Fibroblast of the conjunctiva (primary cell): Measurements from ENCODE around the gene NAV2.
"Not testable (repeated sequence)": the region's sequence is repeated elsewhere in the genome, so short reads cannot be mapped to it uniquely, and the experiment has no call there.

Experiments used
- DNase-seq: peaks from one replicate; pipeline ENCODE4 v3.0.0-alpha.2; 2010; ENCODE audit warnings: low read depth

Gene NAV2

GRCh38 chr11:19924716-19925115, 212.1 kb downstream of the NAV2 start:
- DNase-seq, result no peak

GRCh38 chr11:19927403-19927802, 214.8 kb downstream of the NAV2 start:
- not testable (repeated sequence) for DNase-seq

DNA sequence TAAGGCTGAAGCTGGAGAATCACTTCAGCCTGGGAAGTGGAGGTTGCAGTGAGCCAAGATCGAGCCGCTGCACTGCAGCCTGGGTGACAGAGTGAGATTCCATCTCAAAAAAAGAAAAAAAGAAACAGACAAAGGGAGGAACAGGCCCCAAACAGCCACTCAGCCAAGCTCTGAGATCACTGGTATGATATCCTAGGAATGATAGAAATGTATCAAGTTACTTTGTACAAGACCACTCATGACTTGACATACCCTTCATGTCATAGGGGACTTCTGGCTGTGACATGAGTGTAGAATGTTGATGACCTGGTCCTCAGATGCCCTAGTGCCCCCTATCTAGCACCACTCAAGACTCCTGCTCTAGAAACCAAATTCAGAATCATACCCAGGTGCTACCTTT, 216.5 kb downstream of the NAV2 start:
- DNase-seq, result no peak

- no peak for DNase-seq
Observed at GRCh38 chr11:19929655-19930054, 217.0 kb downstream of the NAV2 start.

- no peak for DNase-seq
Observed at GRCh38 chr11:19931141-19931770, 218.6 kb downstream of the NAV2 start.

DNA sequence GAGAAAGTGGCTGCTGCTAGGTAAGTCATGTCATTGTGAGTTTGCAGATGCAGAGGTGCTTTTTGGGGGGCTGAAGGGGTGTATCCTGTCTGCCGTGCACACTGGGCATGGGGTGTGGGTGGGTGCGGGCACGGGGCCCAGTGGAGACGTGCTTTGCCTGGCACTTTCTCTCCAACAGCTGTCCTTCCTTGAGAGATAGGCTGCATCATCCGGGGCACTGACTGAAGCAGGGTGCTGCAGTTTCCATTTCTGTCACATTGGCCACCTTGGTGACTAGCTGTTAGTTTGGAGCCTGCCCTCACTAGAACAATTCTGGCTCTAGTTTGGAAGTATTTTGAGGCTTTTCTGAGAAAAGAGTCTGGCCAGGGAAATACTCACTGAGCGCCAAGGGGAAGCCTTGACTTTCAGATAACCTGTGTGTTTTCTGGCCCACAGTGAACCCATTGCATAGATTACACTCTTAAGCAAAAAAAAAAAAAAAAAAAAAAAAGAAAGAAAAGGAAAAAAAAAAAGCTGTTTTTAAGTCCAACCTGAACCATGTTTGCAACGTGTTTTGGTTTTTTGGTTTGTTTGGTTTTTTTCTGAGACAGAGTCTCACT, 219.2 kb downstream of the NAV2 start:
- no peak for DNase-seq

- no peak for DNase-seq
Observed at GRCh38 chr11:19933132-19933735, 220.6 kb downstream of the NAV2 start.

DNA sequence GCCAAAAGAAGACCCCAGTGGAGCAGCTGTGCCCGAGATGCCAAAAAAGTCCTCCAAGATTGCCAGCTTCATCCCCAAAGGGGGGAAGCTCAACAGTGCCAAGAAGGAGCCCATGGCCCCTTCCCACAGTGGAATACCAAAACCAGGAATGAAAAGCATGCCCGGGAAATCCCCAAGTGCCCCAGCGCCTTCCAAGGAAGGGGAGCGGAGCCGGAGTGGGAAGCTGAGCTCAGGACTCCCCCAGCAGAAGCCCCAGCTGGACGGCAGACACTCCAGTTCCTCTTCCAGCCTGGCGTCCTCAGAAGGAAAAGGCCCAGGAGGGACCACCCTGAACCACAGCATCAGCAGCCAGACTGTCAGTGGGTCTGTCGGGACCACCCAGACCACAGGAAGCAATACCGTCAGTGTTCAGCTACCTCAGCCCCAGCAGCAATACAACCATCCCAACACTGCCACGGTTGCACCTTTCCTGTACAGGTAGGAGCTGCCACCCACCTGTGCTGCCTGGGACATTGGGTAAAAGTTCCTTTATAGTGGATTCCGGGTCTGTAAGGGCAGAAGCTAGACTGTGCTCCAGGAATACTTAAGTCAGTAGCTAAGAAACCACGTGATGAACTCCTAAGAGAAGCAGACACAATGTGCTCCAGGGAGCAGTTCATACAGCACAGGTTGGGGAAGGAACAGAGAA, 221.3 kb downstream of the NAV2 start:
- DNase-seq, result no peak

DNA sequence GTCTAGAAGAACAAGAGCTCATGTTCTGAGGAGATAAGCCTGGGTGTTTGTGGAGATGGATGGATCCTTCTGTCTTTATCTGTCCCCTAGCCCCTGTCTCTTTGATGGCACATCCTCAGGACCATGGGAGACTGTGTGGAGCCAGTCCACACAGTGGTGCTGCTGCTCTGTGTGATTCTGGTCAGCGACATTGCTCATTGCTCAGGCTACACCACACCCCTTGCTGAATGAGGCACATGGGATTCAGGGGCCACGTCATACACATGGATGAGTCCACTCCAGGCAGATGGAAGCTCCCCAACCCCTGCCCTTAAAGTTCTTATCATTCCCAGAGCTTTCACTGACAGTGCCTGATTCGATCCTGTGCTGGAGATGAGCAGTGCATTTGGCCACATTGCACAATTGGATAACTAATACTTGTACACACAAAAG, 222.2 kb downstream of the NAV2 start:
- DNase-seq, result no peak

GRCh38 chr11:19935507-19935906, 222.9 kb downstream of the NAV2 start:
- DNase-seq, result no peak

GRCh38 chr11:19936461-19936860, 223.8 kb downstream of the NAV2 start:
- DNase-seq, result no peak

- DNase-seq, result no peak
Observed at GRCh38 chr11:19938169-19938856, 225.7 kb downstream of the NAV2 start.

DNA sequence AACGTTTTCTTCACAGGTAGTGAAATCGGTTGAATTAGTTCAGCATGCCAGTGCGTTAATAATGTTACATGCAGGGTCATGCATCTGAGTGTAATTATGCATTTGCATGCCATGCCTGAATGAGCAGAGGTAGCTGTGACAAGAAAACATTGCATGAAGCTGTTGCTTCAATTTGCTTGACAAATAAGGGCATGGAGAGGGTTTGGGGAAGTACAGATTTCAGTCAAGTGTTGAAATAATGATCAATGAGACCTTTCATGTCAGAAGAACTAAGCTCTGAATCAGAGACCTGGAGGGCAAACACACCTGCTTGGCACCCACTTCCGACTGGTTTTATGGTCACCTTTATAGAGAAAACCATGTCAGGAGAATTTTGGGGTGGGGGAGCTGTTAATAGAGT, 226.2 kb downstream of the NAV2 start:
- no peak for DNase-seq

GRCh38 chr11:19939415-19939929, 226.8 kb downstream of the NAV2 start:
- DNase-seq, result no peak

DNA sequence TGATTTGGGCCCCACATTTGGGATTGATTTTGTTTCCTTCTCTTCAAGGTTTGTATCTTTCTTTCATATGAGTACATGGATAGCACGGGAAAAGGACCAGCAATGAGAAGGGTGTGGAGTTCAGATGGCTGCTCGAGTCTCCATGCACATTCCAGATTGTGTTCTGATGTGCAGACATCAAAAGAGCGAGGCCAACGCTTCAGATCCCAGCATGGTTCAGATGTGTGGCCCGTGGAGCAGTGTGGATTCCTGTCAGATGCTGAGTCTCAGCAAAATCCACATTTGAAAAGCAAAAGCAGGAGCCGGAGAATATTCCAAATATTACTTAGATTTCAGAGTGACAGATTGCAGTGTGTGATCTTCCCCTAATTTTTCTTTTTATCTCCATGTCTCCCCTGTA, 228.2 kb downstream of the NAV2 start:
- no peak for DNase-seq

- DNase-seq, result no peak
Observed at GRCh38 chr11:19946681-19947080, 234.0 kb downstream of the NAV2 start.

DNA sequence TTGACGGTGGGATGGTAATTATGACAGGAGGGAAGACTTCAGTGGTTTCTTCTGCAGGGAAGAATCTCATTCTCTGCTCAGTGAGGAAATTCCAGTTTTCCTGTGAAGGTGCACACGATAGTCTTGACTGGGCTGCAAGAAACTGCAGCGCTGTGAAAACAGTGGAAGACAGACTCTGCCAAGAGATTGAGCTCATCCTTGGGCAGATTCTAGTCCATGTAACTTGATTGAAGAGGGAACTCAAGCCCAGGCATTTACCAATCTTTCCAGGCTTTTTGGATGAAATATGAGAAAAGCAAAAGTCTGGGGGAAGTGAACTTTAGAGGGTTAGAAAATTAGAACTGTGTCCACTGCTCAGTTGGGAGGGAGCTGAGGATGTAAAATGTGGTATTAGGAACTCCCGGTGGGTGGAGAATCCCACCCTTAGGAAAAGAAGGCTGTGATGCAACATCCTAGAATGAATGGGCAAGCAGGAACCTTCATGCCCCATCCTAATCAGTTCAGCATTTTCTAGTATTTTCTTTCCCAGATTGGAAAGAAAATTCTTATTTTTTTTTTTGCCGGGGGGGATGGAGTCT, 235.0 kb downstream of the NAV2 start:
- no peak for DNase-seq

DNA sequence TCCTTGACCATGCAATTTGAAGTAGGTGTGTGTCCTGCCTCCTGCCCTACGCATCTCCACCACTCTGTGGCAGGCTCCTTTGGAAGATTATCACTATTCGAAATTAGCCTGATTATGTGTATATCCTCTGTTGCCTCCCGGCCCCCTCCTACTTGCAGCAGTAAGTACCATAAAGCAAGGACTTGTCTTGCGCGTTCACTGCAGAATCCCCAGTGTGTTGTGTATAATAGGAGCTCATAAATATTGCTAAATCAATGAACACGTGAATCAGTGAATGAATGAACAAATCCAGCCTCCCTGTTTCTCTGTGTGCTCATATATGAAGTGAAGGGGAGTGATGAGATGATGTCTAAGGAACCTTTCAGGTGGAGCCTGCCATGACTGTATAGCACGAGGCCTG, 237.0 kb downstream of the NAV2 start:
- DNase-seq, result no peak

GRCh38 chr11:19951558-19952115, 239.0 kb downstream of the NAV2 start:
- no peak for DNase-seq

DNA sequence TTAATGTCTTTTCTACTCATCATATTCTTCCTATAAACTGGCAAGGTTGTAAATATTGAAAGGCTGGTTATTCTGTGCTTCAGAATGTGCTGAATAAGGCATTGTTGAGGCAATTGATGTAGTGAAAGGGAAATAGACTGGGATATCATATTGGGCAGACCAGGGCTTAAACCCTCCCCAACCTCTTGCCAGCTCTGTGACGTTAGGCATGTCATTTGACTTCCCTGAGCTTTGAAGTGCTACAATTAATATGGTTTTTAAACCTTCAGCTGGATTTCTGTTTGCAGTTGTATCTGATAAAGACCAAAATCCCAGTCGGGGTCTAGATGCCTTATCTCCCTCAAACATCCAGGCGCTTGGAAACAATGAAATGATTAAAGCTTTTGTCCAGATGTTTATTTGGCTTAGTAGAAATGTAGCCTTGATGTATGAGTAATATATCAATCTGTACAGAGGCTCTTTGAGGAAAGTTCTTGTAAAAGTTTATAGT, 239.5 kb downstream of the NAV2 start:
- no peak for DNase-seq

- DNase-seq, result no peak
Observed at GRCh38 chr11:19952911-19953310, 240.3 kb downstream of the NAV2 start.
